Measurements from ENCODE around the gene MARK2. TPM values are rescaled to one million over a fixed set of nuclear protein-coding genes. Genes with fewer than 3 reads are reported as not detected.
A peak's percentile ranks its signal among the peaks of the same experiment; 100 is the strongest.

MARK2 gene
- total and polyA plus RNA-seq, 2 of the 8 experiments (the other 6 are each of a cell fraction or from before 2014, with no cell fraction given): 19.3 to 58.5 TPM

DNA sequence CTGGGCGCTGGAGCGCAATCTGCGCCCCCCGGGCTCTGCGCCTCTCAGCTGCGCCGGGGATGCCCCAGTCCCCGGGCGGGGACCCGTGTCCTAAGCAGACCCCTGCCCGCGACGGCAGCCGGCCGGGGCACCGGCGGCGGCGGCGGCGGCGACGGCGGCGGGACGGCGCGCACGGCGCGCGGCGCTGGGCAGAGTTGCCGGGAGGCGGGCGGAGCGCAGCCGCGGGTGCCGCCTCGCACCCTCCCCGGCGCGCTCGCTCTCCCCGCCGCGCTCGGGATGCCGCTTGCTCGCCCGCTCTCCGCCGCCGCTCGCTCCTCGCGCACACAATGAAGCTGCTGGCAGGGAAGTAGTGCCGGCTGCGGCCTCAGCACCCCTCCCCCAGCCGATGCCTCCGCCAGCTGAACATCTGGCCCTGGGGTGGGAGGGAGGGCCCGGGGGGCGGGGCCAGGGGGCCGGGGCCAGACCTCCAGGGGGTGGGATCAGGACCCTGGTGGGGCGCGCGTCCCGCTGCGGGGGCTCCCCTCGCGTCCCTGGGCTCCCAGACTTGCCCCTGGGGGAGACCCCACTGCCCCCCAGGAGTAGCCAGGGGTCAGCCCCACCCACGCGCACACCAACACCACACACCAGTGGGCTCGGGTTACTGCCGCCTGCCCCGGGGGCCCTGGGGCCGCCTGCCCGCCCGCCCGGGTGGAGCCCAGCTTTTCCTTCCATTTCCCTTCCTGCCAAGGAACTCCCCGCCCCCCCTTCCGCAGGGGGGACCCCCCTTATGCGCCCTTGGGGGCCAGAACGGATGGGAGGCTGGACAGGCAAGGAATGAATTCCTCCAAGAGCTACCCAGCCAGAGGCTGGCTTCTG, 78.2 kb downstream of the MARK2 start, which contains the start of gene RCOR2 (continued):
- TF ChIP-seq SP1 (IDR thresholded peaks at IDR 0.05; ENCODE audit: low read depth, low read length) (no peak), GABPA (IDR thresholded peaks at IDR 0.05; ENCODE audit: borderline replicate concordance, insufficient read depth, low read length) (no peak), KDM4A (IDR thresholded peaks at IDR 0.05; ENCODE audit: low read depth, low read length, severe bottlenecking) (peak; percentile 18), ZNF274 (IDR thresholded peaks at IDR 0.05; ENCODE audit: borderline replicate concordance, extremely low read depth, low read length) (no peak), CREB1 (IDR thresholded peaks at IDR 0.05) (no peak; the same call in 1 of the 2 replicates), SUZ12 (IDR thresholded peaks at IDR 0.05; ENCODE audit: low read length) (no peak), MAFK (IDR thresholded peaks at IDR 0.05; ENCODE audit: low read depth, low read length) (no peak), BCL11A (IDR thresholded peaks at IDR 0.05; ENCODE audit: low read depth in 2 of 2, low read length in 2 of 2) (no peak), SAP30 (IDR thresholded peaks at IDR 0.05; ENCODE audit: insufficient read depth, insufficient replicate concordance, low read length) (no peak), NRF1 (IDR thresholded peaks at IDR 0.05; ENCODE audit: low read depth, low read length) (no peak), SP2 (IDR thresholded peaks at IDR 0.05; ENCODE audit: low read length) (no peak), SP4 (IDR thresholded peaks at IDR 0.05; ENCODE audit: low read length) (no peak), RBBP5 (IDR thresholded peaks at IDR 0.05; ENCODE audit: borderline replicate concordance, low read depth, low read length) (no peak), RFX5 (IDR thresholded peaks at IDR 0.05; ENCODE audit: borderline replicate concordance, low read depth, low read length) (no peak), POLR2A (IDR thresholded peaks at IDR 0.05; ENCODE audit: control extremely low read depth in 1 of 2, low read depth in 2 of 2, low read length in 2 of 2) (peak in 1 of 2 experiments; percentile 41; a peak in 1 of 3 replicates), CBX8 (IDR thresholded peaks at IDR 0.05; ENCODE audit: borderline replicate concordance, low read depth, low read length) (no peak), KDM1A (IDR thresholded peaks at IDR 0.05; ENCODE audit: borderline replicate concordance, low read length) (no peak), HDAC2 (IDR thresholded peaks at IDR 0.05; ENCODE audit: borderline replicate concordance in 1 of 2, low read depth in 2 of 2, low read length in 2 of 2) (no peak)
- TF ChIP-seq, protein P1, sequence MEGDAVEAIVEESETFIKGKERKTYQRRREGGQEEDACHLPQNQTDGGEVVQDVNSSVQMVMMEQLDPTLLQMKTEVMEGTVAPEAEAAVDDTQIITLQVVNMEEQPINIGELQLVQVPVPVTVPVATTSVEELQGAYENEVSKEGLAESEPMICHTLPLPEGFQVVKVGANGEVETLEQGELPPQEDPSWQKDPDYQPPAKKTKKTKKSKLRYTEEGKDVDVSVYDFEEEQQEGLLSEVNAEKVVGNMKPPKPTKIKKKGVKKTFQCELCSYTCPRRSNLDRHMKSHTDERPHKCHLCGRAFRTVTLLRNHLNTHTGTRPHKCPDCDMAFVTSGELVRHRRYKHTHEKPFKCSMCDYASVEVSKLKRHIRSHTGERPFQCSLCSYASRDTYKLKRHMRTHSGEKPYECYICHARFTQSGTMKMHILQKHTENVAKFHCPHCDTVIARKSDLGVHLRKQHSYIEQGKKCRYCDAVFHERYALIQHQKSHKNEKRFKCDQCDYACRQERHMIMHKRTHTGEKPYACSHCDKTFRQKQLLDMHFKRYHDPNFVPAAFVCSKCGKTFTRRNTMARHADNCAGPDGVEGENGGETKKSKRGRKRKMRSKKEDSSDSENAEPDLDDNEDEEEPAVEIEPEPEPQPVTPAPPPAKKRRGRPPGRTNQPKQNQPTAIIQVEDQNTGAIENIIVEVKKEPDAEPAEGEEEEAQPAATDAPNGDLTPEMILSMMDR (IDR thresholded peaks at IDR 0.05; ENCODE audit: control extremely low read depth in 1 of 3, insufficient read depth in 1 of 3, low read depth in 1 of 3, low read length in 3 of 3): no peak
- TF ChIP-seq, protein P2, sequence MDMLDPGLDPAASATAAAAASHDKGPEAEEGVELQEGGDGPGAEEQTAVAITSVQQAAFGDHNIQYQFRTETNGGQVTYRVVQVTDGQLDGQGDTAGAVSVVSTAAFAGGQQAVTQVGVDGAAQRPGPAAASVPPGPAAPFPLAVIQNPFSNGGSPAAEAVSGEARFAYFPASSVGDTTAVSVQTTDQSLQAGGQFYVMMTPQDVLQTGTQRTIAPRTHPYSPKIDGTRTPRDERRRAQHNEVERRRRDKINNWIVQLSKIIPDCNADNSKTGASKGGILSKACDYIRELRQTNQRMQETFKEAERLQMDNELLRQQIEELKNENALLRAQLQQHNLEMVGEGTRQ (IDR thresholded peaks at IDR 0.05; ENCODE audit: low read length): no peak
